Epithelial cell of proximal tubule (primary cell): ENCODE results near the gene RTN4RL2. TPM values are rescaled to one million over a fixed set of nuclear protein-coding genes. Genes with fewer than 3 reads are reported as not detected.

Experiments
- DNase-seq: peaks from one replicate; pipeline ENCODE4 v3.0.0-alpha.2; 2011; ENCODE audit warnings: low read depth
- H3K4me3 ChIP-seq: 2 replicates; pipeline ENCODE4 v1.5.1; 2011; ENCODE audit warnings: low read depth, mild to moderate bottlenecking, low read length
- total RNA-seq: library from RNA; depleted of rRNA; stranded (reverse); fragments of >200 nt; gene quantifications from 2 replicates; pipeline ENCODE4 v1.2.3, GENCODE V29; 2015
- TF ChIP-seq, protein P1 (sequence below): conservative IDR thresholded peaks from 2 replicates; pipeline ENCODE4 v1.5.1; 2012; ENCODE audit warnings: low read depth, mild to moderate bottlenecking, low read length

The RTN4RL2 gene
- total RNA-seq, 1 donor from 2014 or later: 0.98 TPM

GRCh38 chr11:57468276-57468675 is 7.9 kb downstream of the RTN4RL2 start:
- no peak for DNase-seq
- TF ChIP-seq, protein P1, sequence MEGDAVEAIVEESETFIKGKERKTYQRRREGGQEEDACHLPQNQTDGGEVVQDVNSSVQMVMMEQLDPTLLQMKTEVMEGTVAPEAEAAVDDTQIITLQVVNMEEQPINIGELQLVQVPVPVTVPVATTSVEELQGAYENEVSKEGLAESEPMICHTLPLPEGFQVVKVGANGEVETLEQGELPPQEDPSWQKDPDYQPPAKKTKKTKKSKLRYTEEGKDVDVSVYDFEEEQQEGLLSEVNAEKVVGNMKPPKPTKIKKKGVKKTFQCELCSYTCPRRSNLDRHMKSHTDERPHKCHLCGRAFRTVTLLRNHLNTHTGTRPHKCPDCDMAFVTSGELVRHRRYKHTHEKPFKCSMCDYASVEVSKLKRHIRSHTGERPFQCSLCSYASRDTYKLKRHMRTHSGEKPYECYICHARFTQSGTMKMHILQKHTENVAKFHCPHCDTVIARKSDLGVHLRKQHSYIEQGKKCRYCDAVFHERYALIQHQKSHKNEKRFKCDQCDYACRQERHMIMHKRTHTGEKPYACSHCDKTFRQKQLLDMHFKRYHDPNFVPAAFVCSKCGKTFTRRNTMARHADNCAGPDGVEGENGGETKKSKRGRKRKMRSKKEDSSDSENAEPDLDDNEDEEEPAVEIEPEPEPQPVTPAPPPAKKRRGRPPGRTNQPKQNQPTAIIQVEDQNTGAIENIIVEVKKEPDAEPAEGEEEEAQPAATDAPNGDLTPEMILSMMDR: no peak
- H3K4me3 ChIP-seq: no peak overlapping the region

DNA sequence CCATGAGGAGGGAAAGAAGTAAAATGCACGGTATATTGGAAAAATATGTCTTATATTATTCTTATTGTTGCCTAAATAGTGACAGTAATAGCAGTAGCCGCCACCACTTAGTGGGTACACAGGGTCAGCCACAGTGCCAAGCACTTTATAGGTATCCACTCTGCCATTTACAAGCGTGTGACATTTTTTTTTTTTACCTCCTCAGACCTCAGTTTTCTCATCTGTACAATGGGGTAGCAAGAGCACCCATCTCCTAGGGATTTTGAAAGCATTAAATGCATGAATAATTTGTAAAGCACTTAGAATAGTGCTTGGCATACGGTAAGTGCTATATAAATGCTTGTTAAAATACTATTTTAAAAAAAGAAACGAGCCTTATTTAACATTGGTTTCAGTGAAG is 8.9 kb downstream of the RTN4RL2 start:
- TF ChIP-seq, protein P1: no peak
- H3K4me3 ChIP-seq: no peak overlapping the region
- DNase-seq: no peak

DNA sequence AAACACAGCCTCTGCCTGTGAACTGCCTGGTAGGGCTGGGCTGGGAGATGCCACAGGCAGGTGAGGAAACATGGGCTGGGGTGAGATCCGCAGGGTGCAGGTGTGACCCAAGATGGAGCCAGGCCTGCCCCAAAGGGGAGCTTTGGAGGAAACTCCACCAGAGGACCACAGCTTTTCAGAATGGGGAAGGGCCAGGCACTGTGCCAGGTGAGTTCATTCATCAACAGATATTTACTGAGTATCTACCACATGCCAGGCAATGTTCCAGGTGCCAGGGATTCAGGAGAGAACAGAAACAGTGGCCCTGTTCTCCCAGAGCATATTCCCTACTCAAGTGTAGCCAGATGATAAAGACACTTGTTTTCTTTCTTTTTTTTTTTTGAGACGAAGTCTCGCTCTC is 11.2 kb downstream of the RTN4RL2 start:
- no peak for DNase-seq
- TF ChIP-seq, protein P1: no peak
- no peak overlapping the region for H3K4me3 ChIP-seq

GRCh38 chr11:57473285-57473841 is 13.0 kb downstream of the RTN4RL2 start:
- TF ChIP-seq, protein P1: no peak
- H3K4me3 ChIP-seq: no peak overlapping the region
- no peak for DNase-seq

DNA sequence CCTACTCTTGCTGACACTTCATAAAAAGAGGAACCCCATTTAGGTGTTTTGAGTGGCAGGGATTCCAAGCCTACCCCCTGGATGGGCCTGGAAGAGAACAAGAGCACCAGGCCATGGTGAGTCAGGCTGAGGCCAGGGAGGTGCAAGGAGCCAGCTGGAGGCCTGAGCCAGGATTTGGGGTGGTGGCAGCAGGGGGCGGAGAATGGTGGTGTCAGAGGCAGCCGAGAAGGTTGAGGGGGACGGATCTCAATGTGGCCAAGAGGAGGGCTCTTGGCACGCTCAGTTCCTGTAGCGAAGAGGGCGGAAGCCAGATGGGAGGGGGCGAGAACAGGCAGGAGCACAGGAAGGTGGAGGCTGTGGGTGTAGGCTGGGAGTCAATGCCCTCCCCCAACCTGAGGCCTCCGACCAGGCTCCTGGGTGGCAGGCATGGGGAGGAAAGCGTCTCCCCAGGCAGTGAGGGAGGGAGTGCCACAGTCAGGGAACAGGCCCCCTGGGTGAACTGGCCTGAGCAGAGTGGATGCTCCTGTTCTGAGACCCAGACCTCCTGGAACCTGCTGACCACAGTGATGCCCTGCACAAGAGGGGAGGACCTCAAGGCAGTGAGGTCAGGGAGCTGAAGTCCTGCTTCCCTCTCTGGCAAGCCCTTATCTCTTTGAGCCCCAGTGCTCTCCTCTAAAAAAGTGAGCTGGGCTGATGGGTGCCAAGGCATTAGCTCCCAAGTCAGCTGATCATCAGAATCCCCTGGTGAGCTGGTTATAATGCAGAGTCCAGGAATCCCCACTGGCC is 13.9 kb downstream of the RTN4RL2 start:
- DNase-seq: no peak
- TF ChIP-seq, protein P1: no peak
- no peak overlapping the region for H3K4me3 ChIP-seq

DNA sequence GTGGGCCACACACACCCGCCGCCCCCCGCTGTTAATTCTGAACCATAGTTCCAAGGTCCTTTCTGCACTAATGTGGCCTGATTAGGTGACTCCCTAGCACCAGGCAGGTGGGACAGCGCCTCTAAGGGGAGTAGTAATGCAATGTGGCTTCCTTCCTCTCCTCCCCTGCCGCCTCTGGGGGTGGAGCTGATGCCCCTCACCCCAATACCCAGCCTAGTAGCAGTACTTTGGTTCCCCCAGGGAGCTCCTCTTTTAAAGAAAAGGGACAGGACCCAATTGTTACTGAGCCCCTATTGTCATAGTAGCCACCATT is 14.4 kb downstream of the RTN4RL2 start:
- no peak for DNase-seq
- H3K4me3 ChIP-seq: no peak overlapping the region
- TF ChIP-seq, protein P1: no peak

- TF ChIP-seq, protein P1: no peak
- H3K4me3 ChIP-seq: no peak overlapping the region
- no peak for DNase-seq
Observed at GRCh38 chr11:57475191-57475590, 14.9 kb downstream of the RTN4RL2 start.
